Measurements from ENCODE around the gene KCTD8.

GRCh38 chr4:44448521-44449461 lies at the start of gene KCTD8:
- TF ChIP-seq CTCF (IDR thresholded peaks at IDR 0.05) (peak; percentile 40 to 66 (median 56)), POLR2A (IDR thresholded peaks at IDR 0.05) (no peak), POLR2AphosphoS5 (IDR thresholded peaks at IDR 0.05) (peak in 2 of 3 donors; percentile 13 to 15)

Data from transverse colon (tissue), 4 donors.